Neural cell (in vitro differentiated cells): Measurements from ENCODE around the gene NRF1. TPM values are rescaled to one million over a fixed set of nuclear protein-coding genes. Genes with fewer than 3 reads are reported as not detected.

Experiments
- H2AFZ ChIP-seq: fragments of 200-600, 300-800 bp; sonication (generic), shearing (Covaris generic); 2 replicates; pipeline ENCODE4 v1.6.0; 2014; ENCODE audit warnings: low read depth, mild to moderate bottlenecking, antibody characterized with exemption, low read length, moderate library complexity
- H3F3A ChIP-seq: fragments of 200-600 bp; shearing (Covaris generic); 2 replicates; pipeline ENCODE4 v1.6.1; 2016; ENCODE audit warnings: mild to moderate bottlenecking, moderate library complexity, mixed read lengths, antibody characterized with exemption, low read length; ENCODE audit not compliant: insufficient read depth, poor library complexity, severe bottlenecking
- H3K27ac ChIP-seq: fragments of 200-600, 300-800 bp; sonication (generic), shearing (Covaris generic); 2 replicates; pipeline ENCODE4 v1.5.1; 2014; ENCODE audit warnings: mild to moderate bottlenecking, low read length, moderate library complexity
- H3K27me3 ChIP-seq: fragments of 300-800, 200-600 bp; sonication (generic), shearing (Covaris generic); 2 replicates; pipeline ENCODE4 v1.6.0; 2014; ENCODE audit warnings: mild to moderate bottlenecking, low read depth, low read length, moderate library complexity; ENCODE audit not compliant: insufficient read depth
- H3K36me3 ChIP-seq: fragments of 300-800, 200-600 bp; sonication (generic), shearing (Covaris generic); 2 replicates; pipeline ENCODE4 v1.5.1; 2014; ENCODE audit warnings: mild to moderate bottlenecking, antibody characterized with exemption, low read length, moderate library complexity; ENCODE audit not compliant: insufficient read depth
- H3K4me2 ChIP-seq: fragments of 300-800, 200-600 bp; sonication (generic), shearing (Covaris generic); 2 replicates; pipeline ENCODE4 v1.6.0; 2014; ENCODE audit warnings: mild to moderate bottlenecking, low read length
- H3K4me3 ChIP-seq: fragments of 300-800, 200-600 bp; sonication (generic), shearing (Covaris generic); 2 replicates; pipeline ENCODE4 v1.5.1; 2014; ENCODE audit warnings: mild to moderate bottlenecking, low read length, moderate library complexity
- H3K79me2 ChIP-seq: fragments of 200-600 bp; shearing (Covaris generic); replicated peaks from 2 replicates; pipeline ENCODE4 v1.6.0; 2014; ENCODE audit warnings: mild to moderate bottlenecking, low read length, moderate library complexity; ENCODE audit not compliant: insufficient read depth
- H3K9ac ChIP-seq: fragments of 300-800, 200-600 bp; sonication (generic), shearing (Covaris generic); 2 replicates; pipeline ENCODE4 v1.6.1; 2016; ENCODE audit warnings: mild to moderate bottlenecking, low read length, mixed read lengths
- H3K9me2 ChIP-seq: fragments of 200-600 bp; shearing (Covaris generic); 2 replicates; pipeline ENCODE4 v1.6.1; 2016; ENCODE audit warnings: mild to moderate bottlenecking, low read length, mixed read lengths; ENCODE audit not compliant: insufficient read depth
- H3K9me3 ChIP-seq: fragments of 200-600, 300-800 bp; sonication (generic), shearing (Covaris generic); 2 replicates; pipeline ENCODE4 v1.6.1; 2016; ENCODE audit warnings: mild to moderate bottlenecking, mixed run types, low read length, moderate library complexity, mixed read lengths
- H4K20me1 ChIP-seq: fragments of 200-600 bp; shearing (Covaris generic); 2 replicates; pipeline ENCODE4 v1.6.1; 2016; ENCODE audit warnings: mild to moderate bottlenecking, mixed run types; ENCODE audit not compliant: insufficient read depth
- CTCF ChIP-seq: fragments of 450-650 bp; IDR thresholded peaks from 2 replicates; pipeline ENCODE4 v1.5.1; 2014; ENCODE audit warnings: antibody characterized with exemption, mild to moderate bottlenecking, moderate library complexity; ENCODE audit not compliant: poor library complexity, severe bottlenecking
- EP300 ChIP-seq: fragments of 450-650 bp; conservative IDR thresholded peaks from 2 replicates; pipeline ENCODE4 v1.6.1; 2014; ENCODE audit warnings: antibody characterized with exemption, mild to moderate bottlenecking, moderate library complexity; ENCODE audit not compliant: poor library complexity, severe bottlenecking
- EZH2 ChIP-seq: fragments of 200-600, 300-800 bp; shearing (Covaris generic), sonication (generic); IDR thresholded peaks from 2 replicates; pipeline ENCODE4 v1.6.1; 2014; ENCODE audit warnings: antibody characterized with exemption, low read length, borderline replicate concordance, mild to moderate bottlenecking; ENCODE audit not compliant: insufficient read depth, poor library complexity, severe bottlenecking
- MXI1 ChIP-seq: fragments of 450-650 bp; conservative IDR thresholded peaks from 2 replicates; pipeline ENCODE4 v1.6.1; 2014; ENCODE audit warnings: antibody characterized with exemption, mild to moderate bottlenecking; ENCODE audit not compliant: poor library complexity, severe bottlenecking
- POLR2AphosphoS5 ChIP-seq: IDR thresholded peaks from 2 replicates; pipeline ENCODE4 v1.6.1; 2012
- RAD21 ChIP-seq: fragments of 450-650 bp; conservative IDR thresholded peaks from 2 replicates; pipeline ENCODE4 v1.6.1; 2014; ENCODE audit warnings: antibody characterized with exemption, mild to moderate bottlenecking, moderate library complexity
- SMC3 ChIP-seq: fragments of 450-650 bp; conservative IDR thresholded peaks from 2 replicates; pipeline ENCODE4 v1.6.1; 2014; ENCODE audit warnings: antibody characterized with exemption, mild to moderate bottlenecking, moderate library complexity; ENCODE audit not compliant: poor library complexity
- TAF1 ChIP-seq: IDR thresholded peaks from 2 replicates; pipeline ENCODE4 v1.6.1; 2012; ENCODE audit warnings: low read depth
- polyA plus RNA-seq: library from polyadenylated mRNA; depleted of rRNA; stranded (reverse); fragments of >200 nt; gene quantifications from 2 replicates; pipeline ENCODE4 v1.2.3, GENCODE V29; 2014
- TF ChIP-seq, protein P1 (sequence below): IDR thresholded peaks from 2 replicates; pipeline ENCODE4 v1.6.1; 2012; ENCODE audit warnings: borderline replicate concordance

Gene NRF1
- polyA plus RNA-seq, 1 donor from 2014 or later: 13.2 TPM

GRCh38 chr7:129669901-129670300, 58.4 kb downstream of the NRF1 start:
- H3K9ac ChIP-seq: no peak overlapping the region
- H2AFZ ChIP-seq: no peak overlapping the region
- no peak overlapping the region for H3K27ac ChIP-seq

GRCh38 chr7:129670656-129671055, 59.1 kb downstream of the NRF1 start:
- H3K4me2 ChIP-seq: no peak overlapping the region
- H3K4me3 ChIP-seq: no peak overlapping the region
- H4K20me1 ChIP-seq: no peaks in the 10 kb centered on the region
- TF ChIP-seq SMC3 (no peak), CTCF (no peak), RAD21 (no peak), MXI1 (no peak), EP300 (no peak), TAF1 (no peak)
- TF ChIP-seq, protein P1, sequence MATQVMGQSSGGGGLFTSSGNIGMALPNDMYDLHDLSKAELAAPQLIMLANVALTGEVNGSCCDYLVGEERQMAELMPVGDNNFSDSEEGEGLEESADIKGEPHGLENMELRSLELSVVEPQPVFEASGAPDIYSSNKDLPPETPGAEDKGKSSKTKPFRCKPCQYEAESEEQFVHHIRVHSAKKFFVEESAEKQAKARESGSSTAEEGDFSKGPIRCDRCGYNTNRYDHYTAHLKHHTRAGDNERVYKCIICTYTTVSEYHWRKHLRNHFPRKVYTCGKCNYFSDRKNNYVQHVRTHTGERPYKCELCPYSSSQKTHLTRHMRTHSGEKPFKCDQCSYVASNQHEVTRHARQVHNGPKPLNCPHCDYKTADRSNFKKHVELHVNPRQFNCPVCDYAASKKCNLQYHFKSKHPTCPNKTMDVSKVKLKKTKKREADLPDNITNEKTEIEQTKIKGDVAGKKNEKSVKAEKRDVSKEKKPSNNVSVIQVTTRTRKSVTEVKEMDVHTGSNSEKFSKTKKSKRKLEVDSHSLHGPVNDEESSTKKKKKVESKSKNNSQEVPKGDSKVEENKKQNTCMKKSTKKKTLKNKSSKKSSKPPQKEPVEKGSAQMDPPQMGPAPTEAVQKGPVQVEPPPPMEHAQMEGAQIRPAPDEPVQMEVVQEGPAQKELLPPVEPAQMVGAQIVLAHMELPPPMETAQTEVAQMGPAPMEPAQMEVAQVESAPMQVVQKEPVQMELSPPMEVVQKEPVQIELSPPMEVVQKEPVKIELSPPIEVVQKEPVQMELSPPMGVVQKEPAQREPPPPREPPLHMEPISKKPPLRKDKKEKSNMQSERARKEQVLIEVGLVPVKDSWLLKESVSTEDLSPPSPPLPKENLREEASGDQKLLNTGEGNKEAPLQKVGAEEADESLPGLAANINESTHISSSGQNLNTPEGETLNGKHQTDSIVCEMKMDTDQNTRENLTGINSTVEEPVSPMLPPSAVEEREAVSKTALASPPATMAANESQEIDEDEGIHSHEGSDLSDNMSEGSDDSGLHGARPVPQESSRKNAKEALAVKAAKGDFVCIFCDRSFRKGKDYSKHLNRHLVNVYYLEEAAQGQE: no peak
- H3K9ac ChIP-seq: no peak overlapping the region
- H3K79me2 ChIP-seq: no peaks in the 10 kb centered on the region
- no peaks in the 10 kb centered on the region for H3F3A ChIP-seq
- H2AFZ ChIP-seq: no peak overlapping the region
- H3K9me3 ChIP-seq: no peaks in the 10 kb centered on the region
- H3K27ac ChIP-seq: no peak overlapping the region
- H3K27me3 ChIP-seq: no peaks in the 10 kb centered on the region
- H3K36me3 ChIP-seq: no peaks in the 10 kb centered on the region
- H3K9me2 ChIP-seq: no peaks in the 10 kb centered on the region

More at GRCh38 chr7:129669901-129670300, 58.4 kb downstream of the NRF1 start:
- Histone ChIP-seq H3K4me2 (no peak overlapping the region), H3K9me3 (no peaks in the 10 kb centered on the region), H3K27me3 (no peaks in the 10 kb centered on the region), H3K4me3 (no peak overlapping the region), H3K79me2 (no peaks in the 10 kb centered on the region), H3K36me3 (no peaks in the 10 kb centered on the region), H3F3A (no peaks in the 10 kb centered on the region), H4K20me1 (no peaks in the 10 kb centered on the region), H3K9me2 (no peaks in the 10 kb centered on the region)
- no peak for TF ChIP-seq POLR2AphosphoS5
- no peak for TF ChIP-seq MXI1
- TF ChIP-seq TAF1: no peak
- no peak for TF ChIP-seq RAD21
- no peak for TF ChIP-seq EP300
- no peak for TF ChIP-seq SMC3
- TF ChIP-seq, protein P1: no peak
- no peak for TF ChIP-seq EZH2
- TF ChIP-seq CTCF: no peak
